Breast epithelium (tissue), 3 donors: Measurements from ENCODE around the gene METTL16.

Experiments used
- CTCF ChIP-seq, 3 donors: fragments of 450-650 bp; IDR thresholded peaks; one replicate each; pipeline ENCODE4 v1.5.1; 2016 to 2017; ENCODE audit warnings: antibody characterized with exemption in 3 of 3, mild to moderate bottlenecking in 3 of 3, moderate library complexity in 3 of 3
- POLR2A ChIP-seq: fragments of 450-650 bp; IDR thresholded peaks from one replicate; pipeline ENCODE4 v1.6.1; 2016; ENCODE audit warnings: antibody characterized with exemption, mild to moderate bottlenecking, moderate library complexity
- POLR2AphosphoS5 ChIP-seq, 3 donors: sonication (generic); formaldehyde crosslinking; IDR thresholded peaks; one replicate each; pipeline ENCODE4 v1.6.1; 2017; ENCODE audit warnings: antibody characterized with exemption in 3 of 3

- TF ChIP-seq CTCF (IDR thresholded peaks at IDR 0.05): no peak
- no peak for TF ChIP-seq POLR2AphosphoS5 (IDR thresholded peaks at IDR 0.05)
- no peak for TF ChIP-seq POLR2A
Observed at GRCh38 chr17:2402544-2402943, 109.1 kb downstream of the METTL16 start.
